ENCODE data around the gene TBC1D1.

The TBC1D1 gene

DNA sequence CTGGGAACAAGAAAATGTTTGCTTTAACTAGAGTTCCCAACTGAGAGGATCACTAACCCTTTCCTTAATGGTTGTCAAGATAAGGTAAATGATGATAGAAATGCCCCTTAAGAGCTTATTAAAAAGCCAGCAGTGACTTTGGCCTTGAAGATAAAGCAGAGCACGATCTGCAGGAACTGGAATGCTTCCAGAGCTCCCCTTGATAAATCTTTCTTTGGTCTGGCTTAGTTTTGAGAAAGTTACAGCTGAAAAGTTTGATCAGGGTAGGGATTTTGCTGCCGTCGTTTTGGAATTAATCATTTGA, 133.3 kb downstream of the TBC1D1 start:
- TF ChIP-seq GLIS3 (CRISPR knock-in tag; IDR thresholded peaks at IDR 0.05) (0 out of 2 replicates have a peak, but pooled peaks have one; percentile 77), ZFP30 (CRISPR knock-in tag; IDR thresholded peaks at IDR 0.05) (no peak), ISL1 (CRISPR knock-in tag; IDR thresholded peaks at IDR 0.05) (peak; percentile 86), TCF4 (CRISPR knock-in tag; IDR thresholded peaks at IDR 0.05; ENCODE audit: borderline replicate concordance) (peak; percentile 81)
- TF ChIP-seq, protein P1, sequence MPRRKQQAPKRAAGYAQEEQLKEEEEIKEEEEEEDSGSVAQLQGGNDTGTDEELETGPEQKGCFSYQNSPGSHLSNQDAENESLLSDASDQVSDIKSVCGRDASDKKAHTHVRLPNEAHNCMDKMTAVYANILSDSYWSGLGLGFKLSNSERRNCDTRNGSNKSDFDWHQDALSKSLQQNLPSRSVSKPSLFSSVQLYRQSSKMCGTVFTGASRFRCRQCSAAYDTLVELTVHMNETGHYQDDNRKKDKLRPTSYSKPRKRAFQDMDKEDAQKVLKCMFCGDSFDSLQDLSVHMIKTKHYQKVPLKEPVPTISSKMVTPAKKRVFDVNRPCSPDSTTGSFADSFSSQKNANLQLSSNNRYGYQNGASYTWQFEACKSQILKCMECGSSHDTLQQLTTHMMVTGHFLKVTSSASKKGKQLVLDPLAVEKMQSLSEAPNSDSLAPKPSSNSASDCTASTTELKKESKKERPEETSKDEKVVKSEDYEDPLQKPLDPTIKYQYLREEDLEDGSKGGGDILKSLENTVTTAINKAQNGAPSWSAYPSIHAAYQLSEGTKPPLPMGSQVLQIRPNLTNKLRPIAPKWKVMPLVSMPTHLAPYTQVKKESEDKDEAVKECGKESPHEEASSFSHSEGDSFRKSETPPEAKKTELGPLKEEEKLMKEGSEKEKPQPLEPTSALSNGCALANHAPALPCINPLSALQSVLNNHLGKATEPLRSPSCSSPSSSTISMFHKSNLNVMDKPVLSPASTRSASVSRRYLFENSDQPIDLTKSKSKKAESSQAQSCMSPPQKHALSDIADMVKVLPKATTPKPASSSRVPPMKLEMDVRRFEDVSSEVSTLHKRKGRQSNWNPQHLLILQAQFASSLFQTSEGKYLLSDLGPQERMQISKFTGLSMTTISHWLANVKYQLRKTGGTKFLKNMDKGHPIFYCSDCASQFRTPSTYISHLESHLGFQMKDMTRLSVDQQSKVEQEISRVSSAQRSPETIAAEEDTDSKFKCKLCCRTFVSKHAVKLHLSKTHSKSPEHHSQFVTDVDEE (CRISPR knock-in tag; IDR thresholded peaks at IDR 0.05), result peak; percentile 68; the same call in 1 of the 2 replicates
- ATAC-seq, result no peak

DNA sequence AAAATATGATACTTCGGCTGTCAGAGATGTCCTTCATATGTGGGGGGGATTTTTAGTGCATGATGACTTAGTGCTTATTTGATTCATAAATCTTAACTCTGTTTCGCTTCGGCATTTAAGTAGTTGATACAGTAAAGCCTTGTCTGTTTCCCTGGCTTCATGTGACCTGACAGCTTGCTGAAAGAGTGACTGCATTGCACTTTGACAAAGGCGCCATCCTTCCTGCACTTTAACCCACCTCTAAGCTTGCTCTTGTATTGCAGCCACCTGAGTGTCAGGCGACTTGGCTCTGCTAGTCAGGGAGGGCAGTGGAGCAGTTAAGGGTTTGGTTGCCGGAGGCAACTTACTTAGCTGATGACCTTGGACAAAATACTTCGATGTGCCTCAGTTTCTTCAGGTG, 134.8 kb downstream of the TBC1D1 start:
- TF ChIP-seq ZFP30 (CRISPR knock-in tag; IDR thresholded peaks at IDR 0.05) (no peak), TCF4 (CRISPR knock-in tag; IDR thresholded peaks at IDR 0.05; ENCODE audit: borderline replicate concordance) (no peak), SNAI2 (CRISPR knock-in tag; IDR thresholded peaks at IDR 0.05) (no peak), BACH2 (CRISPR knock-in tag; IDR thresholded peaks at IDR 0.05; ENCODE audit: borderline replicate concordance) (no peak), GLIS3 (CRISPR knock-in tag; IDR thresholded peaks at IDR 0.05) (no peak), RARB (CRISPR knock-in tag; IDR thresholded peaks at IDR 0.05) (no peak), ZFP3 (CRISPR knock-in tag; IDR thresholded peaks at IDR 0.05) (no peak), ISL1 (CRISPR knock-in tag; IDR thresholded peaks at IDR 0.05) (no peak), CSDC2 (CRISPR knock-in tag; IDR thresholded peaks at IDR 0.05) (no peak), ZNF8 (CRISPR knock-in tag; IDR thresholded peaks at IDR 0.05) (no peak), ARNTL (CRISPR knock-in tag; IDR thresholded peaks at IDR 0.05; ENCODE audit: borderline replicate concordance, low read depth) (no peak), ESRRG (CRISPR knock-in tag; IDR thresholded peaks at IDR 0.05) (no peak), ZNF565 (CRISPR knock-in tag; conservative IDR thresholded peaks at IDR 0.05; ENCODE audit: low read depth) (no peak), TOX (CRISPR knock-in tag; IDR thresholded peaks at IDR 0.05; ENCODE audit: borderline replicate concordance) (no peak)
- TF ChIP-seq, protein P2, sequence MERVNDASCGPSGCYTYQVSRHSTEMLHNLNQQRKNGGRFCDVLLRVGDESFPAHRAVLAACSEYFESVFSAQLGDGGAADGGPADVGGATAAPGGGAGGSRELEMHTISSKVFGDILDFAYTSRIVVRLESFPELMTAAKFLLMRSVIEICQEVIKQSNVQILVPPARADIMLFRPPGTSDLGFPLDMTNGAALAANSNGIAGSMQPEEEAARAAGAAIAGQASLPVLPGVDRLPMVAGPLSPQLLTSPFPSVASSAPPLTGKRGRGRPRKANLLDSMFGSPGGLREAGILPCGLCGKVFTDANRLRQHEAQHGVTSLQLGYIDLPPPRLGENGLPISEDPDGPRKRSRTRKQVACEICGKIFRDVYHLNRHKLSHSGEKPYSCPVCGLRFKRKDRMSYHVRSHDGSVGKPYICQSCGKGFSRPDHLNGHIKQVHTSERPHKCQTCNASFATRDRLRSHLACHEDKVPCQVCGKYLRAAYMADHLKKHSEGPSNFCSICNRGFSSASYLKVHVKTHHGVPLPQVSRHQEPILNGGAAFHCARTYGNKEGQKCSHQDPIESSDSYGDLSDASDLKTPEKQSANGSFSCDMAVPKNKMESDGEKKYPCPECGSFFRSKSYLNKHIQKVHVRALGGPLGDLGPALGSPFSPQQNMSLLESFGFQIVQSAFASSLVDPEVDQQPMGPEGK (CRISPR knock-in tag; IDR thresholded peaks at IDR 0.05; ENCODE audit: borderline replicate concordance), result no peak
- TF ChIP-seq, protein P3, sequence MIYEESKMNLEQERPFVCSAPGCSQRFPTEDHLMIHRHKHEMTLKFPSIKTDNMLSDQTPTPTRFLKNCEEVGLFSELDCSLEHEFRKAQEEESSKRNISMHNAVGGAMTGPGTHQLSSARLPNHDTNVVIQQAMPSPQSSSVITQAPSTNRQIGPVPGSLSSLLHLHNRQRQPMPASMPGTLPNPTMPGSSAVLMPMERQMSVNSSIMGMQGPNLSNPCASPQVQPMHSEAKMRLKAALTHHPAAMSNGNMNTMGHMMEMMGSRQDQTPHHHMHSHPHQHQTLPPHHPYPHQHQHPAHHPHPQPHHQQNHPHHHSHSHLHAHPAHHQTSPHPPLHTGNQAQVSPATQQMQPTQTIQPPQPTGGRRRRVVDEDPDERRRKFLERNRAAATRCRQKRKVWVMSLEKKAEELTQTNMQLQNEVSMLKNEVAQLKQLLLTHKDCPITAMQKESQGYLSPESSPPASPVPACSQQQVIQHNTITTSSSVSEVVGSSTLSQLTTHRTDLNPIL (CRISPR knock-in tag; IDR thresholded peaks at IDR 0.05; ENCODE audit: low read depth), result no peak
- TF ChIP-seq, protein P4, sequence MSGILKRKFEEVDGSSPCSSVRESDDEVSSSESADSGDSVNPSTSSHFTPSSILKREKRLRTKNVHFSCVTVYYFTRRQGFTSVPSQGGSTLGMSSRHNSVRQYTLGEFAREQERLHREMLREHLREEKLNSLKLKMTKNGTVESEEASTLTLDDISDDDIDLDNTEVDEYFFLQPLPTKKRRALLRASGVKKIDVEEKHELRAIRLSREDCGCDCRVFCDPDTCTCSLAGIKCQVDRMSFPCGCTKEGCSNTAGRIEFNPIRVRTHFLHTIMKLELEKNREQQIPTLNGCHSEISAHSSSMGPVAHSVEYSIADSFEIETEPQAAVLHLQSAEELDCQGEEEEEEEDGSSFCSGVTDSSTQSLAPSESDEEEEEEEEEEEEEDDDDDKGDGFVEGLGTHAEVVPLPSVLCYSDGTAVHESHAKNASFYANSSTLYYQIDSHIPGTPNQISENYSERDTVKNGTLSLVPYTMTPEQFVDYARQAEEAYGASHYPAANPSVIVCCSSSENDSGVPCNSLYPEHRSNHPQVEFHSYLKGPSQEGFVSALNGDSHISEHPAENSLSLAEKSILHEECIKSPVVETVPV (CRISPR knock-in tag; IDR thresholded peaks at IDR 0.05), result no peak
- TF ChIP-seq, protein P1 (CRISPR knock-in tag; IDR thresholded peaks at IDR 0.05), result no peak
- no peak for ATAC-seq

DNA sequence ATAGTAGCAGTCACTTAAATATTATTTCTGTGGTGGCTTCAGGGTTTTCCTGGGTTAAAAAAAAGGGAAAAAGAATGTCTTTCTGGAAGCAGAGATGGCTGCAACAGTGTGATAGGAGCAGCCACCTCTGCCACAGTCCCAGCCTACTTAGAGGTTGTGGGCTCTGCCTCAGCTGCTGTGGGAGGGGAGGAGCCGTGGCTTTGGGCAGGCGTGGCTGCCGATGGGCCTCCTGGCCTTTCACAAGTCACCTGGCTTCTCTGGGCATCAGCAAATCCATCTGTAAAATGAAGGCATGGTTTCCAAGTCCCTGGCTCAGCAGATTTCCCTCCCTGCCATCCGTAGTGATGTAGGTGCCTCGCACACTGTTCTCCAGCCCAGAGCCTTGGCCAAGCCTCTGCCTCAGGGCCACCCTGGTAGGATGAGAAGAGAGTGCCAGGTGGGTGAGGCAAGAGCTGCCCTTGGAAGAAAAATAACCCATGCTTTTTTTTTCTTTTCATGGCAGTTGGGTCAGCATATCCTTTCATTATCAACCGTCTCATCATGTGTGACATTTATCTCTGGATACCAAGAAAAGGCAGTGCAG, 135.4 kb downstream of the TBC1D1 start:
- ATAC-seq, result no peak
- TF ChIP-seq, protein P4 (CRISPR knock-in tag; IDR thresholded peaks at IDR 0.05), result no peak
- TF ChIP-seq CSDC2 (CRISPR knock-in tag; IDR thresholded peaks at IDR 0.05) (no peak), BACH2 (CRISPR knock-in tag; IDR thresholded peaks at IDR 0.05; ENCODE audit: borderline replicate concordance) (no peak), ZFP3 (CRISPR knock-in tag; IDR thresholded peaks at IDR 0.05) (no peak), ARNTL (CRISPR knock-in tag; IDR thresholded peaks at IDR 0.05; ENCODE audit: borderline replicate concordance, low read depth) (no peak), ZNF565 (CRISPR knock-in tag; conservative IDR thresholded peaks at IDR 0.05; ENCODE audit: low read depth) (no peak), ESRRG (CRISPR knock-in tag; IDR thresholded peaks at IDR 0.05) (no peak)
- TF ChIP-seq, protein P2 (CRISPR knock-in tag; IDR thresholded peaks at IDR 0.05; ENCODE audit: borderline replicate concordance), result no peak
- TF ChIP-seq, protein P3 (CRISPR knock-in tag; IDR thresholded peaks at IDR 0.05; ENCODE audit: low read depth), result no peak
